ENCODE data around the gene SPA17.

Gene SPA17

DNA sequence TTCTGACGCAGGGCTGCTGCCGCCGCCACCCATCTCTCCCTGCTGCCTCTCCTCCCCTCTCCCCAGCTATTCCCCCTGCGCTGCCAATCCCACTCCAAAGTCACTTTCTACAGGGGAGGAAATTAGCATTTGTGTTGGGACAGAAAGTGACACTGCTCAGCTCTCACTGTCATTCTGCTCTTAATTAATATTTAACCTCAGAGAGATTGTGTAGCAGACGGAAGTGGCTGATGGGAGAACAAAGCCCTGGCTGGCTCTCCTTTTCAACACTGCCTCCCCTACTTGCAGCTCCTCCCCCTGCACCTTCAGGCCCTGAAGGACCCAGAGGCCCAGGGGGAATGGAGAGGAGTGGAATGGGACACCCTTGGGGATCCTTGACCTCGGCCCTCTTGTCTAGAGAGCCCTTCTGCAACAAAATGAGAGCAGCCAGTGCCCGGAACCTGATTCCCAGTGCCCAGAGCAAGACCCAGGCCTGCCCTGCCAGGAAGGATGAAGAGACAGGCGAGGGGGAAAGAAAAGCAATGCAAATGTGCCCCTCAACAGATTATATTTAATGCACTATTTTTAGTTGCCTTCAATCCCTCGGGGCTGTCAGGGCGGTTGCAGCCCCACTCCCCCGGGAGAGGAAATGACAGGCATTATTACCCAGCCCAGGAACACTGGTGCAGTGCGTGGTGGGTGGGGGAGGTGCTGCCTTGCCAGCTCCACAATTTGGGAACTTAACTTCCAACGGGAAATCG lies 51.4 kb downstream of the SPA17 start:
- no peak overlapping the region for H3K27ac ChIP-seq
- no peak overlapping the region for H3K9ac ChIP-seq
- H3K4me1 ChIP-seq (ENCODE audit: low read depth, poor library complexity, severe bottlenecking) = no peaks in the 10 kb centered on the region
- TF ChIP-seq, protein P1, sequence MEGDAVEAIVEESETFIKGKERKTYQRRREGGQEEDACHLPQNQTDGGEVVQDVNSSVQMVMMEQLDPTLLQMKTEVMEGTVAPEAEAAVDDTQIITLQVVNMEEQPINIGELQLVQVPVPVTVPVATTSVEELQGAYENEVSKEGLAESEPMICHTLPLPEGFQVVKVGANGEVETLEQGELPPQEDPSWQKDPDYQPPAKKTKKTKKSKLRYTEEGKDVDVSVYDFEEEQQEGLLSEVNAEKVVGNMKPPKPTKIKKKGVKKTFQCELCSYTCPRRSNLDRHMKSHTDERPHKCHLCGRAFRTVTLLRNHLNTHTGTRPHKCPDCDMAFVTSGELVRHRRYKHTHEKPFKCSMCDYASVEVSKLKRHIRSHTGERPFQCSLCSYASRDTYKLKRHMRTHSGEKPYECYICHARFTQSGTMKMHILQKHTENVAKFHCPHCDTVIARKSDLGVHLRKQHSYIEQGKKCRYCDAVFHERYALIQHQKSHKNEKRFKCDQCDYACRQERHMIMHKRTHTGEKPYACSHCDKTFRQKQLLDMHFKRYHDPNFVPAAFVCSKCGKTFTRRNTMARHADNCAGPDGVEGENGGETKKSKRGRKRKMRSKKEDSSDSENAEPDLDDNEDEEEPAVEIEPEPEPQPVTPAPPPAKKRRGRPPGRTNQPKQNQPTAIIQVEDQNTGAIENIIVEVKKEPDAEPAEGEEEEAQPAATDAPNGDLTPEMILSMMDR (conservative IDR thresholded peaks at IDR 0.05; ENCODE audit: low read depth, low read length) = no peak
- no peak overlapping the region for H3K4me3 ChIP-seq (IDR thresholded peaks at IDR 0.05; ENCODE audit: insufficient read depth, low read depth, low read length)
- no peaks in the 10 kb centered on the region for H3K79me2 ChIP-seq (ENCODE audit: insufficient read depth, low read depth)
- no peak overlapping the region for H2AFZ ChIP-seq (ENCODE audit: low read depth)
- H4K20me1 ChIP-seq (ENCODE audit: insufficient read depth) = no peaks in the 10 kb centered on the region
- H3K27me3 ChIP-seq (ENCODE audit: insufficient read depth, low read depth) = no peaks in the 10 kb centered on the region
- H3K4me2 ChIP-seq = no peak overlapping the region
- no peaks in the 10 kb centered on the region for H3K36me3 ChIP-seq (ENCODE audit: insufficient read depth)

DNA sequence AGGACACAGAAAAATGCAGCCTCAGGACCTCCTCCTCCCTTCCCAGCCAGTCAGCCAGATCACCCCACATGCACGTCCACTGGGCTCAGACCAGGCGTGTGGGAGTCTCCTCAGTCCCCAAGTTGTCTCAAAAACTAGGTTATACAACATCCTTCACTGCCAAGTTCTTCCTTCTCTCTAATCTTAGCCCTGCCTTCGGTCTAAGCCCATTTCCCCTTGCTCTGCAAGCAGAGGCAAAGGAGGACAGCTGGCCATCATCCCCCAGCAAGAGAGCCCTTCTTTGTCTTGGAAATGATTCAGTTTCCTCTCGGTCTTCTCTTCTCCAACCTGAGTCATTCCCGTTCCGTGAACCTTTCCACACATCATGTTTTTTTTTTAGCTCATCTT lies 52.0 kb downstream of the SPA17 start:
- Histone ChIP-seq H3K9ac (no peak overlapping the region), H3K4me1 (ENCODE audit: low read depth, poor library complexity, severe bottlenecking) (no peaks in the 10 kb centered on the region), H3K36me3 (ENCODE audit: insufficient read depth) (no peaks in the 10 kb centered on the region), H3K4me3 (IDR thresholded peaks at IDR 0.05; ENCODE audit: insufficient read depth, low read depth, low read length) (no peak overlapping the region), H3K79me2 (ENCODE audit: insufficient read depth, low read depth) (no peaks in the 10 kb centered on the region), H3K27me3 (ENCODE audit: insufficient read depth, low read depth) (no peaks in the 10 kb centered on the region), H3K27ac (no peak overlapping the region), H3K4me2 (no peak overlapping the region), H2AFZ (ENCODE audit: low read depth) (no peak overlapping the region), H4K20me1 (ENCODE audit: insufficient read depth) (no peaks in the 10 kb centered on the region)
- TF ChIP-seq, protein P1 (conservative IDR thresholded peaks at IDR 0.05; ENCODE audit: low read depth, low read length) = no peak

DNA sequence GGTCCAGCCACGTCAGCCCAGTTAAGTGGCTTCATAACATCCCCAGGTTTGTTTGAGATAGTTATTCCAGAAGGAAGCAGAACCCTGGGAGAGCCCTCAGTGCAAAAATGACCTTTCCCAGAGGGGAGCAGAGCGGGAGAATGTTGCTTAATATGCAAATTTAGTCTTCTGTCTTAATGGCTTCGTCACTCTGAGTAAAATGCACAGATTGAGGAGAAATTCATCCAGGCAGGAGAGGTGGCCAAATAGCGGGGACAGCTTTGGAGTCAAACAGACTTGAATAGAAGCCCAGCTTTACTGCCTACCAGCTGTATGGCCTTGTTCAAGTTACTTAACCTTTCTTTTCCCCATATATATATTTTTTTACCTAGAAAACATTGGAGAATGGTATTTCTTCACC lies 53.8 kb downstream of the SPA17 start:
- TF ChIP-seq, protein P1 (conservative IDR thresholded peaks at IDR 0.05; ENCODE audit: low read depth, low read length) = no peak
- H3K4me3 ChIP-seq (IDR thresholded peaks at IDR 0.05; ENCODE audit: insufficient read depth, low read depth, low read length) = no peak overlapping the region
- H3K9ac ChIP-seq = no peak overlapping the region
- H2AFZ ChIP-seq (ENCODE audit: low read depth) = no peak overlapping the region
- no peaks in the 10 kb centered on the region for H3K36me3 ChIP-seq (ENCODE audit: insufficient read depth)
- H3K27me3 ChIP-seq (ENCODE audit: insufficient read depth, low read depth) = no peaks in the 10 kb centered on the region
- no peaks in the 10 kb centered on the region for H4K20me1 ChIP-seq (ENCODE audit: insufficient read depth)
- no peak overlapping the region for H3K4me2 ChIP-seq
- H3K79me2 ChIP-seq (ENCODE audit: insufficient read depth, low read depth) = no peaks in the 10 kb centered on the region
- no peaks in the 10 kb centered on the region for H3K4me1 ChIP-seq (ENCODE audit: low read depth, poor library complexity, severe bottlenecking)
- no peak overlapping the region for H3K27ac ChIP-seq

DNA sequence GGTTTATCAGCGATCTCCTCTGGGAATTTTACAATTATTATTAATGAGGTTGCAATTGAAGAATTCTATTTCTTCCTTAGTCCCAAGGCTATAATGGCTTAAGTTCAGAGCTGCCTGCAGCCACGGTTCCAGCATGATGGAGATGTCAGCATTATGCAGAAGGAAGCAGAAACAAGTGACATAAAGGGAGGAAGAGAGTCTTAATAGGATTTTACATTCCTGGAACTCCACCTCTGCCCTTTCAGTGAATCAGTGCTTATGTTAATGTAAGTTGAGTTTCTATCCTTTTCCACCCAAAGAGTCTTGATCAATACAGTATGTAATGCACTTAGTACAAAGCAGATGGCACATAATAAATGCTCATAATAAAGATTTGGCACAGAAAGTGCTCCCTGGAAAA lies 54.4 kb downstream of the SPA17 start:
- no peaks in the 10 kb centered on the region for H4K20me1 ChIP-seq (ENCODE audit: insufficient read depth)
- no peaks in the 10 kb centered on the region for H3K36me3 ChIP-seq (ENCODE audit: insufficient read depth)
- no peak overlapping the region for H3K9ac ChIP-seq
- no peak overlapping the region for H3K4me2 ChIP-seq
- H2AFZ ChIP-seq (ENCODE audit: low read depth) = no peak overlapping the region
- H3K27ac ChIP-seq = no peak overlapping the region
- no peaks in the 10 kb centered on the region for H3K79me2 ChIP-seq (ENCODE audit: insufficient read depth, low read depth)
- H3K27me3 ChIP-seq (ENCODE audit: insufficient read depth, low read depth) = no peaks in the 10 kb centered on the region
- TF ChIP-seq, protein P1 (conservative IDR thresholded peaks at IDR 0.05; ENCODE audit: low read depth, low read length) = no peak
- no peak overlapping the region for H3K4me3 ChIP-seq (IDR thresholded peaks at IDR 0.05; ENCODE audit: insufficient read depth, low read depth, low read length)
- H3K4me1 ChIP-seq (ENCODE audit: low read depth, poor library complexity, severe bottlenecking) = no peaks in the 10 kb centered on the region
